HG03378 (cell line): Measurements from ENCODE around the gene FAM149A.

Experiments
- ATAC-seq: cut with Tn5 transposase; IDR thresholded peaks from one replicate; pipeline ENCODE4 v1.9.1; 2021; ENCODE audit warnings: mild to moderate bottlenecking, moderate library complexity; ENCODE audit not compliant: unreplicated experiment

The FAM149A gene

DNA sequence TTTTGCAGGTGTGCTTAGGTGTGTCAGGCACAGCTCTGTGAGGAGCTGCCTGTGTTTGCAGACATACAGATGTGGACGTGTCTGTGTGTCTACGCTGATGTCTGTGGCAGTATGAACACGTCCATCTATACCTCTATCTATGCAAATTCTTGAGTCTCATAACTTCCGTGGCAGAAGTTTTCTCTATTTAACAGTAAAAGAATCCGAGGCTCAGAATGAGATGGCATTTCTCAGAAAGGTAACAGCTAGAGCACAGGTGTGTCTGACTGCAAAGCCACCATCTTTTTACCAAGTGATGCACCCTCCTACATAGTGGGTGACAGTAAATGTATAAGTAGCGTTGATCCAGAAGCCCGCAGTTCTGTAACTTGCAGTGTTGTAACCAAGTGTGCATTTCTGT lies 47.0 kb downstream of the FAM149A start:
- ATAC-seq: no peak

- ATAC-seq: no peak
Measured at GRCh38 chr4:186158021-186158813, 53.7 kb downstream of the FAM149A start.

DNA sequence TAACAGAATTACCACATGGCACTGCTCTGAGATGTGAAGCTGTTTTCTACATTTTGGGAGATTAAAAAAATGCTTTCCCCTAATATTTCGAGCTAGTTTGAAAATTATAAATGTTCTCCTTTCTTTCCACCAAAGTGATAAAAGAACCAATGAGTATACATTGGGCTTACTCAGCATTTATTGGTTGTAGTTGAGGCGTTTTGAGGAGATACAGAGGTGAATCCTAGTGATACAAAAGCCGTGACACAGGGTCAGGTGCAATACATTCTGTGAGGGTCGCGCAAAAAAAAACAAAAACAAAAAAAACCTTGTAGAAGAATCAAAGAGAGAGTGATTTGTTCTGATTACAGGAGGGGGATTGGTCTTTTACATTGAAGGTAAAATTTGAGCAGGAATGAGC lies 54.5 kb downstream of the FAM149A start:
- no peak for ATAC-seq

DNA sequence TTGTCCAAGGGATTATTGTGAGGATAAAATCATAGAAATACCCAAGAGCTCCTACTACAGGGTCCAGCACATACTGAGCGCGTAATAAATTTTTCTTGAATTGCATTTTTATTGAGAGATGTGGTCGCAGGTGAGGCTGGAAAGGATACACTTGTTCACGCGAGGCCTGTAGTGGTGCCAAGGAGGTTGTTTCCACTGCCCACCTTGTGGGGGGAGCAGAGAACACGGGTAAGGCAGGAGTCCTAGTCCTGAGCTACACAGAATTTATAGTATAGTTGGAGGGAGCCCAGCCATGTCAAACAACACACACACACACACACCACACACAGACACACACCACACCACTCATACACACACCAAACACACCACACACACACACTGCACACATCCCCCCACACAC lies 55.1 kb downstream of the FAM149A start:
- no peak for ATAC-seq

- ATAC-seq: peak; percentile 79
Measured at GRCh38 chr4:186161138-186161537, 56.6 kb downstream of the FAM149A start.

GRCh38 chr4:186166852-186167512 lies 62.5 kb downstream of the FAM149A start:
- ATAC-seq: no peak

DNA sequence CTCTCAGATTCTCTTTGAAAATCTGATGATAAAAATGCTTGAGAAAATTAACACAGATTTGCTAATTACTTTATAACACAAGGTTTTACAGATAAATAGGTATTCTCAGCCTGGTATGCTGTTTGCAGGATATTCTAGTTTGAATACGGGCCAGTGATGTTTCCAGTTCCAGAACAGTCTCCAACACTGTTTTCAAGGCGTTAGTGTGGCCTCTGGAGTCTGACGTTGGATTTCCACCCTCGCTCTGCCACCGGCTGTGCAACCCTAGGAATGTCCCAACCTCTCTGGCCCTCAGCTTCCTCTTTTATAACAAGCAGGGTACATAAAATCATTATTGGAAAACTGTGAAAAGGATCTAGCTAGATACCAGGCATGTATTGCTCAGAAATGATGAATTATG lies 63.1 kb downstream of the FAM149A start:
- no peak for ATAC-seq

- no peak for ATAC-seq
Measured at GRCh38 chr4:186168750-186169149, 64.2 kb downstream of the FAM149A start.

GRCh38 chr4:186169333-186169944 lies 64.9 kb downstream of the FAM149A start:
- ATAC-seq: no peak

GRCh38 chr4:186169945-186170802 lies 65.7 kb downstream of the FAM149A start:
- ATAC-seq: no peak

- ATAC-seq: no peak
Measured at GRCh38 chr4:186170966-186171365, 66.5 kb downstream of the FAM149A start.

DNA sequence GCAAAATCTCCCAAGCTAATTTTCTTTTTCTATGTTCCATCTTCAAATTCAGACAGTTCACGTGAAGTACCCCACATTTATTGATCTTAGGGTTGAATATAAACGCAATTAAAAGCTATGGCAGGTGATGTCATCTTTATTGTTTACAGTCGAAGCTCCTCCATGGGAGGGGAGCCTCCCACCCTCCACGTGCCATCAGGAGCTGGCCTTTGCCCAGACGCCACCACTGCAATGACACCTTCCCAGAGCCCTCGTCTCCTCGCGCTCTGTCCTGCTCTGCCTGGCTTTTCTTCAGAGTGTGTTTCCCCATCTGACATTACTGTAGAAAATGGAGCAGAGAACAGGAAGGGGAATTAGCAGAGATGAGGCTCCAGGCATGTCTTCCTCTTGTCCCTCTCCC lies 68.0 kb downstream of the FAM149A start:
- no peak for ATAC-seq

DNA sequence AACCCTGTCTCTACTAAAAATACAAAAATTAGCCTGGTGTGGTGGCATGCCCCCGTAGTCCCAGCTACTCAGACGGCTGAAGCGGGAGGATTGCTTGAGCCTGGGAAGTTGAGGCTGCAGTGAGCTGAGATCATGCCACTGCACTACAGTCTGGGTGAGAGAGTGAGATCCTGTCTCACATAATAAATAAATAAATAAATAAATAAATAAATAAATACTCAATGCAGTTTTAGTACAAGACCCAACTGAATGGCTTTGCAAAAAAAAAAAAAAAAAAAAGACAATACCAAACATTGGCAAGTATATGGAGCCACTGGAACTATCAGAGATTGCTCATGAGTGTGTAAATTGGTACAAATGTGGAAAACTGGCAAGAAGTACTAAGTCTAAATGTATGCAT lies 83.6 kb downstream of the FAM149A start:
- ATAC-seq: no peak

DNA sequence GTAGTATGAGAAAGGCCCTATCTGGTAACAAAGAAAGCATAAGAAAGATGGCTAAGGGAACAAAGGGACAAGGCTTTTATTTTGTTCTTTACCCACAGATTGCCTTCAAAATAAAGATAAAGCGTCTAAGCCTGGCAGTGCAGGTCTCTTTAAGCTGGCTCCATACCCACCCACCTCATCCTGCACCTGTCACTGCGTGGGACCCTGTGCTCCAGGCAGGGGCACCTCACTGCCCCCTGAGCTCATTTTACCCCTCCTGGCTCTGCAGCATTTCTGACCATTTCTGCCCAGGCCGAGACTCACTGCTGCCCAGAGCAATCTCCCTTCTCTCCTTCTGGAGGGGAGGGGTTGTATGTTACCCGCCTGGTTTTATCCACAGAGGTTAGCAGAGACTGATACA lies 85.2 kb downstream of the FAM149A start:
- ATAC-seq: no peak

DNA sequence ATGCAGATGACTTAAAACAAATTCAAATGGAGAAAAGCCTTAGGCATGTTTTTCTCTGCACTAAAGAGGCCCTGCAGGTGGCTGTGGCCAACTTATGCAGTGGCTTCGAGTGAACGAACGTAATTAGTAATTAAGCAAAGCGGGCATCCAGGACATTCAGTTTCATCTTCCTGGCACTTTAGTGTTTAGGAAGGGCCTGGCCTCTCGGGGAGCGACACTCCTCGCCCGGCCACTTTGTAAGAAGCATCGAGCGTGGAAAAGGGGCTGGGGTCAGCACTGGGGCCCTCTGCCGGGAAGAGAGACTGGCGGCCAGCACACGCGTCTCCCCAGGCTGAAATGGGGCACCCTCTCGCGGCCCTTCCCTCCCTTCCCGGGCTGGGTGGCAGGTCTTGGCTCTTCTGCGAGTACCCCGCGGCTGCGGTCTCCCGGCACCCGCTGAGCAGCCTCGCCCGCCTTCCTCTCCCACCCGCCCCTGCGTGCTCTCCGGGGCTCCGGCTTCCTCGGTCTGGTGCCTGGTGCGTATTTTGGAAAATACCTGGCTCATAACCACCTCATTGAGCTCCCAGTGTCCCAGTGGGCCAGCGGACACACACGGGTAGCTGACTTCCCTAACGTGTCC lies 86.2 kb downstream of the FAM149A start:
- ATAC-seq: peak; percentile 29

DNA sequence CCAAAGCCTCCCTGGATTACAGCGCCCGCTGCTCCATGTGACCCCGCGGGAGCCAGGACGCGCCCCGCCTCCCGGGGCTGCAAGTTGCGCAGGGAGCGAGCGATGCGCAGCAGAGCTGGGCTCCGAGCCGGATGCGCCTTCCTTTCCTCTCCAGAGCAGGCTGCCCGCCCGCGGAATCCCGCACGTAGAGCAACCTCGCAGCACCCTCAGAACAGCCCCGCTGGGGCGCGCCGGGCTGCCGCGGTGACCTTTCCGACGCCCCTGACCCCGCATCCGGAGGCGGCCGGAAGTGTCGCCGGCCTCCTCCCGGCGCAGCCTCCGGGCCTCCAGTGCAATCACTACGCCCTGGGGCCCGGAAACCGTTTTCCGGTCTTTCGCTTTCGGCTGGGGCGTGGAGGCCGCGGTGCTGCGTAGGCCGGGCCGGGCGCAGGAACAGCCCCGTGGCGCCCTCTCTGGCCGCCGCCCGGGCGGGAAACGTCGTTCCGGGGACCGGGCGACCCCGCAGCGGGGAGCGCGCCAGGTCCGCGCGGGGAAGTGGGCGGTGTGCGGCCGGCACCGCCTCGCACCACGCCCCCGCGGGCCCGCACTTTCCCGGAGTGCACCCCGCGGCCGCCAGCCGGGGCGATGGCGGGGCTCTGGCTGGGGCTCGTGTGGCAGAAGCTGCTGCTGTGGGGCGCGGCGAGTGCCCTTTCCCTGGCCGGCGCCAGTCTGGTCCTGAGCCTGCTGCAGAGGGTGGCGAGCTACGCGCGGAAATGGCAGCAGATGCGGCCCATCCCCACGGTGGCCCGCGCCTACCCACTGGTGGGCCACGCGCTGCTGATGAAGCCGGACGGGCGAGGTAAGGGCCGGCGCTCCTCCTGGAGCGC lies 86.9 kb downstream of the FAM149A start, which contains the start of gene CYP4V2:
CYP4V2 (plus strand) TSS at position 368 of the 866 bp plus-strand sequence; CDS start at position 625, 257 bp downstream.
- ATAC-seq: peak; percentile 79

- ATAC-seq: peak; percentile 10
Measured at GRCh38 chr4:186192066-186192612, 87.6 kb downstream of the FAM149A start.

DNA sequence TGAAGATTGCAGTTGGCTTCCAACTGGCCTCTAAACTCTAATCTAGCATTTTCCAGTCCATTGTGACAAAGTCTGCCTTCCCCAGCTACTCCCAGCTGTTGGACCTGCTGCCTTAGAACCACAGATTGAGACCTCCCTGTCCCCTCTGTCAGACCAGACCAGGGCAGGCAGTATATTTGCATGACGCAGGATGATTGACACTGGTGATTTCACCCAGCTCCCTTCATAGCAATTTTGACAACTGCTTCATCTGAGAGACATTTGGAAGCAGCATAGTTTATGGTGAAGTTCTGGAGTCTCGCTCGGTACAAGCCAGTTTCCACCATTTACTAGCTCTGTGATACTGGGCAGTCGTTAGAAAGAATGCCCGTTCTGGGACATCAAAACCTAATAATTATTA lies 89.3 kb downstream of the FAM149A start:
- ATAC-seq: no peak

DNA sequence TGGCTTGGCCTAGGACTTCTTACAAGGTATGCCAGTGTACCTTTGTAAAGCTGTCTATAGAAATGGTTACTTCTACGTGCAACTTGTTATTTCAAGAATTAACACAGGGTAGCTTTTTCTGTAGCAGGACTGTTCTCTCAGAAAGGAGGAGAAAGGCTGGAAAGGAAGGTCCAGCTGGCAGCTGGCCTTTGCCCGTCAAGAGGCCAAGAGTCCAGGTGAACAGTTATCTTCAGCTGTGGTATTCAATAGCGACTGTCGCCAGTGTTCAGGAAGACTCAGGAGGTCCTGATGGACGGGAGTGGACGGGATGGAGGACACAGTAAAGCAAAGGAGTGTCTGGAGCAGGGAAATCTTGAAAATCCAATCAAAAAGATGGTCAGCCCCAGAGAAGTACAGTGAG lies 91.6 kb downstream of the FAM149A start:
- no peak for ATAC-seq
